Measurements from ENCODE around the gene BICRAL.

The BICRAL gene

DNA sequence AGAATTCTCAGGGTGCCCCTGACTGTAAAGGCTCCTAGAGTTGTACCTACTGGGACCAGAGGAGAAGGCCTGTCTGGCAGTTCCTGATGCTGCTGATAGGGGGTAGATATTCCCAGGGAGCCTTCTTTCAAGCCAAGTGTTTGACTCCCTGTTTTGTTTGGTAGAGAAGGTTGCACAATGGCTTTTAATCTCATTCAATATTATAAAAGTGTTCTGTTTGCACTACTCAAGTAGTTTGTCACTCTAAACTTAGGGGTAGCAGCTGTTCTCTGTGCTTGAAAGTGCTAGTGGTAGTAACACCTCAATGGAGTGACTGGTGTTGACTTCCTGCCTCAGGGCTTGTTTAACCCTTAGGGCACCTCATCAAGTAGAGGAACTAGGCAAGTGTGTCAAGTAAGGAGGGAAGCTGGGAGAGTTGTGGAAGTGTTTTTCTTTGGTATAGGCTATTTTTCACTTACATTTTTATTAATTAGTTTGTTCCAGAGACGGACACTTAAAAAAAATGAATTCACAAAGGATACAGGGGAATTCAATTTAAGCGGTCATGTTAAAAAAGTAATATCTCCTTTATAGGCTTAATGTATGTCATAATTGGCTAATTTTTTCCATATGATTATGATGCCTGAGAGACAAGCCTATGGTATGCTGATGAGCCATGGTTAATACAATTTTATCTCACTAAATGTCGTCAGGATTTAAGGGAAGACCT lies 38.1 kb downstream of the BICRAL start:
- Histone ChIP-seq H3K4me1 (ENCODE audit: control insufficient read depth, insufficient read depth, low read length, unreplicated experiment) (peaks cover 10% of the 10 kb centered on the region), H3K27ac (ENCODE audit: low read depth, low read length) (no peak overlapping the region), H3K79me2 (ENCODE audit: control insufficient read depth, insufficient read depth, low read length, unreplicated experiment) (no peaks in the 10 kb centered on the region)

GRCh38 chr6:42820512-42821340 lies 38.9 kb downstream of the BICRAL start:
- Histone ChIP-seq H3K36me3 (ENCODE audit: insufficient read depth, low read length) (no peaks in the 10 kb centered on the region), H3K4me1 (ENCODE audit: control insufficient read depth, insufficient read depth, low read length, unreplicated experiment) (peaks cover 10% of the 10 kb centered on the region), H3K79me2 (ENCODE audit: control insufficient read depth, insufficient read depth, low read length, unreplicated experiment) (no peaks in the 10 kb centered on the region), H2AFZ (ENCODE audit: low read length, unreplicated experiment) (peak overlapping the region; percentile 58), H3K4me3 (ENCODE audit: low read depth, low read length) (peak overlapping the region; percentile 45; the same call in 1 of the 2 replicates), H3K27me3 (ENCODE audit: insufficient read depth, low read length) (no peaks in the 10 kb centered on the region), H3K27ac (ENCODE audit: low read depth, low read length) (no peak overlapping the region)

More for the DNA sequence above, 38.1 kb downstream of the BICRAL start:
- H3K36me3 ChIP-seq (ENCODE audit: insufficient read depth, low read length) = no peaks in the 10 kb centered on the region
- no peak overlapping the region for H2AFZ ChIP-seq (ENCODE audit: low read length, unreplicated experiment)
- H3K4me3 ChIP-seq (ENCODE audit: low read depth, low read length) = no peak overlapping the region
- H3K27me3 ChIP-seq (ENCODE audit: insufficient read depth, low read length) = no peaks in the 10 kb centered on the region

DNA sequence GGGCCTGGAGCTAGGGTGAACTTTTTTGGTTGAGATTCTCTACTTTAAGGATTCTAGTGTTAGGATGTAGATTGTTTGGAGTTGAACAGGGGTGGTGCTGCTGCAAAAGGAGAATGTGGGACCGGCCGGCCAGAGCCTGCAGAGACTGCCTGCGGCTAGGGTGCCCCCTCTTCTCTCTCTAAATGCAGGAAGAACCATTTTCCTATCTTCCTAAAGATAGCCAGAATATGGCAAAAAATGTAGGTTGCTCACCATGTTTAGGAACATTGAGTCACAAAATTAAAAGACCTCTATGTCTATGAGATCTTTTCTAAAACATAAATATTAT lies 39.5 kb downstream of the BICRAL start:
- Histone ChIP-seq H3K27me3 (ENCODE audit: insufficient read depth, low read length) (no peaks in the 10 kb centered on the region), H3K79me2 (ENCODE audit: control insufficient read depth, insufficient read depth, low read length, unreplicated experiment) (no peaks in the 10 kb centered on the region), H3K27ac (ENCODE audit: low read depth, low read length) (no peak overlapping the region), H2AFZ (ENCODE audit: low read length, unreplicated experiment) (peak overlapping the region; percentile 58), H3K4me3 (ENCODE audit: low read depth, low read length) (peak overlapping the region; percentile 45; the same call in 1 of the 2 replicates), H3K36me3 (ENCODE audit: insufficient read depth, low read length) (no peaks in the 10 kb centered on the region), H3K4me1 (ENCODE audit: control insufficient read depth, insufficient read depth, low read length, unreplicated experiment) (peaks cover 10% of the 10 kb centered on the region)

- no peak overlapping the region for H3K4me3 ChIP-seq (ENCODE audit: low read depth, low read length)
- no peak overlapping the region for H2AFZ ChIP-seq (ENCODE audit: low read length, unreplicated experiment)
- no peaks in the 10 kb centered on the region for H3K79me2 ChIP-seq (ENCODE audit: control insufficient read depth, insufficient read depth, low read length, unreplicated experiment)
- H3K4me1 ChIP-seq (ENCODE audit: control insufficient read depth, insufficient read depth, low read length, unreplicated experiment) = peaks cover 10% of the 10 kb centered on the region
- H3K36me3 ChIP-seq (ENCODE audit: insufficient read depth, low read length) = no peaks in the 10 kb centered on the region
- no peaks in the 10 kb centered on the region for H3K27me3 ChIP-seq (ENCODE audit: insufficient read depth, low read length)
- no peak overlapping the region for H3K27ac ChIP-seq (ENCODE audit: low read depth, low read length)
Observed at GRCh38 chr6:42821846-42822245, 40.0 kb downstream of the BICRAL start.

DNA sequence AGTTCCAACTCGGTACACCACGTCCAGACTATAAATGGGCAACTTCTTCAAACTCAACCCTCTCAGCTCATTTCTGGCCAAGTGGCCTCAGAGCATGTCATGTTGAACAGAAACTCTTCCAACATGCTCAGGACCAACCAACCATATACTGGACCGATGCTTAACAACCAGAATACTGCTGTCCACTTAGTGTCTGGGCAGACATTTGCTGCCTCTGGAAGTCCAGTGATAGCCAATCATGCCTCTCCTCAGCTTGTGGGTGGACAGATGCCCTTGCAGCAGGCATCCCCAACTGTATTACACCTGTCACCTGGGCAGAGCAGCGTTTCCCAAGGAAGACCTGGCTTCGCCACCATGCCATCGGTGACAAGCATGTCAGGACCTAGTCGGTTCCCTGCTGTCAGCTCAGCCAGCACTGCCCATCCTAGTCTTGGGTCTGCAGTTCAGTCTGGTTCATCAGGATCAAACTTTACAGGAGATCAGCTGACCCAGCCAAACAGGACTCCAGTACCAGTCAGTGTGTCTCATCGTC lies 47.8 kb downstream of the BICRAL start:
- no peak overlapping the region for H2AFZ ChIP-seq (ENCODE audit: low read length, unreplicated experiment)
- H3K27me3 ChIP-seq (ENCODE audit: insufficient read depth, low read length) = no peaks in the 10 kb centered on the region
- H3K79me2 ChIP-seq (ENCODE audit: control insufficient read depth, insufficient read depth, low read length, unreplicated experiment) = no peaks in the 10 kb centered on the region
- no peak overlapping the region for H3K27ac ChIP-seq (ENCODE audit: low read depth, low read length)
- peaks cover 18% of the 10 kb centered on the region; the same call in 1 of the 2 replicates for H3K36me3 ChIP-seq (ENCODE audit: insufficient read depth, low read length)
- no peak overlapping the region for H3K4me3 ChIP-seq (ENCODE audit: low read depth, low read length)
- H3K4me1 ChIP-seq (ENCODE audit: control insufficient read depth, insufficient read depth, low read length, unreplicated experiment) = no peaks in the 10 kb centered on the region

- Histone ChIP-seq H3K27me3 (ENCODE audit: insufficient read depth, low read length) (no peaks in the 10 kb centered on the region), H2AFZ (ENCODE audit: low read length, unreplicated experiment) (no peak overlapping the region), H3K4me3 (ENCODE audit: low read depth, low read length) (no peak overlapping the region), H3K79me2 (ENCODE audit: control insufficient read depth, insufficient read depth, low read length, unreplicated experiment) (no peaks in the 10 kb centered on the region), H3K4me1 (ENCODE audit: control insufficient read depth, insufficient read depth, low read length, unreplicated experiment) (no peaks in the 10 kb centered on the region), H3K36me3 (ENCODE audit: insufficient read depth, low read length) (peaks cover 18% of the 10 kb centered on the region; the same call in 1 of the 2 replicates), H3K27ac (ENCODE audit: low read depth, low read length) (no peak overlapping the region)
Observed at GRCh38 chr6:42831237-42831636, 49.4 kb downstream of the BICRAL start.

DNA sequence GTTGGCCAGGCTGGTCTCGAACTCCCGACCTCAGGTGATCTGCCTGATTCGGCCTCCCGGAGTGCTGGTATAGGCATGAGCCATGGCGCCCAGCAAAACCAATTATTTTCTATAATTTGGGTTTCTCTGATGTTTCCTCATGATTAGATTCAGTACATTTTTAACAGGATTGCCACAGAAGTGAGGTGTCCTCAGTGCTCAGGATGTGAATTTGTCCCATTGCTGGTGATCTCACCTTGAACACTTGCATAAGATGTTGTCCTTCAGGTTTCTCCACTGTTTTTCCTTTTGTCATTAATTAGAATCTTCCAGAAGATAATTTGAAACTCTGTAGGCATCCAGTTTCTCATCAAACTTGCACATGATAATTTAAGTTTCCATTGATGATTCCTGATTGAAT lies 52.2 kb downstream of the BICRAL start:
- Histone ChIP-seq H2AFZ (ENCODE audit: low read length, unreplicated experiment) (no peak overlapping the region), H3K4me1 (ENCODE audit: control insufficient read depth, insufficient read depth, low read length, unreplicated experiment) (no peaks in the 10 kb centered on the region), H3K79me2 (ENCODE audit: control insufficient read depth, insufficient read depth, low read length, unreplicated experiment) (no peaks in the 10 kb centered on the region), H3K36me3 (ENCODE audit: insufficient read depth, low read length) (peaks cover 11% of the 10 kb centered on the region; the same call in 1 of the 2 replicates), H3K27me3 (ENCODE audit: insufficient read depth, low read length) (no peaks in the 10 kb centered on the region), H3K4me3 (ENCODE audit: low read depth, low read length) (no peak overlapping the region), H3K27ac (ENCODE audit: low read depth, low read length) (no peak overlapping the region)

DNA sequence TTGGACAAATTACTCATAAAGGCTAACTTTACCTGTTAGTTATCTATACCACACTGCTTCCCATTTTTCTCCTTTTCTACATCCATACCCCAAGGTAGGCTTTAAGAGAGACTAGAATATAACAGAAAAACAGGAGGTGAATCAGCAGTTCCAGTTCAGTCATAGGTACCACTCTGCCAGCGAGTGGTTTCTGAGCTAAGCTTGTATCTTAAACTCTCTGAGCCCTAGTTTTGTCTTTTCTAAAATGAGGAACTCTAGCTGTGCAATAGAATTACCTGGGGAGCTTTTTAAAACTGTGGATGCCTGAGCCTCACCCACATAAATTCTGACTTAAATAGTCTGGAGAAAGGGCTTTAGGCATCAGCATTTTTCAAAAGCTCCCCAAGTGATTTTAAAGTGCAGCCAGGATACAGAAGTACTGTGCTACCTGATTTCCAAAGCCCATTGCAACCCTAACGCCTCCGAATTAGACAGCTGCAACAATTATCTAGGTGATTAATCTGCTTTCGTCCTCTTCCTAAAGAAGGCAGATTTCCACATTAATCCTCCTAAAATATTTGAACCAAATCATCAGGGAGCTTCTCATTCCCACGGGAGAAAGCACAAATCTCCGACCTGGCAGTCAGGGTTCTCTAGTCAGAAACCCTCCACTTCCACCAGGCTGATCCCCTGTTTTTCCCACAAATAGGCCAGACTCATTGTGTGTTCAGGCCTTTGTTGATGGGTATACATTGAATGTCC lies 60.2 kb downstream of the BICRAL start:
- Histone ChIP-seq H2AFZ (ENCODE audit: low read length, unreplicated experiment) (no peak overlapping the region), H3K79me2 (ENCODE audit: control insufficient read depth, insufficient read depth, low read length, unreplicated experiment) (no peaks in the 10 kb centered on the region), H3K4me3 (ENCODE audit: low read depth, low read length) (no peak overlapping the region), H3K36me3 (ENCODE audit: insufficient read depth, low read length) (no peaks in the 10 kb centered on the region), H3K27ac (ENCODE audit: low read depth, low read length) (no peak overlapping the region), H3K4me1 (ENCODE audit: control insufficient read depth, insufficient read depth, low read length, unreplicated experiment) (no peaks in the 10 kb centered on the region), H3K27me3 (ENCODE audit: insufficient read depth, low read length) (no peaks in the 10 kb centered on the region)

DNA sequence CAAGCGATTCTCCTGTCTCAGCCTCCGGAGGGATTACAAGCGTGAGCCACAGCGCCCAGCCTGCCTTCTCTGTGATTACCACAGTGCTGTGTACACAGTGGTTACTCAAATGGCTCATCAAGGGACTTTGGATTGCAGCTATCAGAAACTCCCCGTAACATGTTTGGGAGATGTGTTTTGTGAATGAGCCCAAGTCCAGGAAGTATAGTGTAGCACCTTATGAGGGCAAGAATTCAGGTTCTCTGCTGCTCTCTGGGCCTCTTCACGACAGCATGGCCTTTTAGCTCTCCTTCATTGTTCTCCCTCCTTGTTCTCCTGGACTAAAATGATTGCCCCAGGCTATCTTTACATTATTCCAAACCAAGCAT lies 63.5 kb downstream of the BICRAL start:
- Histone ChIP-seq H3K4me3 (ENCODE audit: low read depth, low read length) (no peak overlapping the region), H3K79me2 (ENCODE audit: control insufficient read depth, insufficient read depth, low read length, unreplicated experiment) (no peaks in the 10 kb centered on the region), H3K4me1 (ENCODE audit: control insufficient read depth, insufficient read depth, low read length, unreplicated experiment) (no peaks in the 10 kb centered on the region), H2AFZ (ENCODE audit: low read length, unreplicated experiment) (no peak overlapping the region), H3K27ac (ENCODE audit: low read depth, low read length) (no peak overlapping the region), H3K27me3 (ENCODE audit: insufficient read depth, low read length) (no peaks in the 10 kb centered on the region), H3K36me3 (ENCODE audit: insufficient read depth, low read length) (no peaks in the 10 kb centered on the region)

DNA sequence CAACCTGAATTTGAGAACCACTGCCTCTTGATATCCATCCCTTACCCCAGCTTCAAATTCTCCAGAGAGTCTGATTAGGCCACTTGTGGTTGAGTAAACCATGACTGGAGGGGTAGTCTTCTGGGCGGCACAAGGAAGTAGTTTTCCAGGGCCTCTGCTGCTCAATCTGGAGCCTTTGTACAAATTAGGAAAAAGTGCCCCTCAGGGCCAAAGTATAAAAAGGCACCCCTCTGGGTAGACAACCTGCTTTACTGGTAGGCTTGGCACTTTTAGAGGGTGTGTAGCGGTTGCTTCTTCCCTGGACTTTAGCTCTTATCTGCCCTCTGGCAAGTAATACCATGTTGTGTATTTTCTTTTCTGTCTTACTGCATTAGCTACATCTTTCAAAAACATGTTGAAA lies 64.7 kb downstream of the BICRAL start:
- no peak overlapping the region for H3K27ac ChIP-seq (ENCODE audit: low read depth, low read length)
- no peak overlapping the region for H3K4me3 ChIP-seq (ENCODE audit: low read depth, low read length)
- H3K4me1 ChIP-seq (ENCODE audit: control insufficient read depth, insufficient read depth, low read length, unreplicated experiment) = no peaks in the 10 kb centered on the region
- H2AFZ ChIP-seq (ENCODE audit: low read length, unreplicated experiment) = no peak overlapping the region
- H3K79me2 ChIP-seq (ENCODE audit: control insufficient read depth, insufficient read depth, low read length, unreplicated experiment) = no peaks in the 10 kb centered on the region
- no peaks in the 10 kb centered on the region for H3K36me3 ChIP-seq (ENCODE audit: insufficient read depth, low read length)
- H3K27me3 ChIP-seq (ENCODE audit: insufficient read depth, low read length) = no peaks in the 10 kb centered on the region

All from ACC112 (cell line).